ENCODE measurements around the gene OGFOD3.
"Not testable (repeated sequence)": the region's sequence is repeated elsewhere in the genome, so short reads cannot be mapped to it uniquely, and the experiment has no call there.

OGFOD3 gene, protein sequence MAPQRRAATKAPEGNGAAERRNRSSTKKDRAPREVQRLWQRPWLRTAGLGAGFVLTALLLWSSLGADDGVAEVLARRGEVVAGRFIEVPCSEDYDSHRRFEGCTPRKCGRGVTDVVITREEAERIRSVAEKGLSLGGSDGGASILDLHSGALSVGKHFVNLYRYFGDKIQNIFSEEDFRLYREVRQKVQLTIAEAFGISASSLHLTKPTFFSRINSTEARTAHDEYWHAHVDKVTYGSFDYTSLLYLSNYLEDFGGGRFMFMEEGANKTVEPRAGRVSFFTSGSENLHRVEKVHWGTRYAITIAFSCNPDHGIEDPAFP

DNA sequence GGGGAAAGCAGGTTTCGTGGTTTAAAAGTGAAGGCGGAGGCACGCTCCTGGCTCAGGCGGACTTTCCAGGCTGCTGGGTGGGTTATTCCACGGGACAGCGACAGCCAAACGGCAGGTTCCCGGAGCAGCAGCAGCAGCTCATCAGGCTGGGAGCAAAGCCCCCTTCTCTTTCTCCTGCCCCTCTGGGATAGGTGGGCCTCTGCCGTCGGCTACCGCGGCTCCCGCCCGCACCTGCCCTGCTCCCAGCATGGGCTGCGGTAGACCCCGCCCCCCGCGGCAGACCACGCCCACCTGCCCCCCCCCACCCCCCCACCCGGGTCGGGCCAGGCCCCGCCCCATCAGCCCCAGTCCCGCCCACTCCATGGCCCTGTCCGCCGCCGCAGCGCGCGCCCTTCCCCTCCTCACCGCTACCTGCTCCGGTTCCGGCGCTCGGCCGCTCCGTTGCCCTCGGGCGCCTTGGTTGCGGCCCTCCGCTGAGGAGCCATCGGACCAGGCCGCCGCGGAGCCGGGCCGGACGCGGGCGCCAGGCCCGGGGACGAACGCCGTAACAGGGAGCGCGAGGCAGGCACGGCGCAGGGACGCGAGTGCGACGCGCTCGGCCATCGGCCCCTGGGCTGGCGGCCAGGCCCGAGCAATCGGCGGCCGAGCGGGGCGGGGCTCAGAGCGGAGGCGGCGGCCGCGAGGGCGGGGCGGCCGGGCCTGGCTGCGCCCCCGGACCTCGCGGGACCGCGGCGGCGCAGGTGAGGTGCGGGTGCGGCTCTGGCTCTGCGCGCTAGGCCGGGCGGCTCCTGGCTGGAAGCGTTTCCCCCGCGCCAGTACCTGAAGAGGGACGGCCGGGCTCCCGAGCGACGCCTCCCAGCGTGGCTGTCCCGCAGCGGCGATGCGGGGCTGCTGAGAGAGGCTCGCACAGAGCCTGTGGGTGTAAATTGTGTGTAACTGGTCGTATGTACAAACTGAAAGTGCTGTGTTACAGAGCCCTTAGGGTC lies at the start of gene OGFOD3, which contains the start of gene HEXD:
OGFOD3 (minus strand) TSS at position 586 of the 986 bp plus-strand sequence; CDS start at position 485, 101 bp downstream.
HEXD (plus strand) TSS at position 347 of the 986 bp plus-strand sequence. CDS start 1,453 bp downstream, outside the sequence.
- DNase-seq (ENCODE audit: low spot score), result peak; percentile 99

DNA sequence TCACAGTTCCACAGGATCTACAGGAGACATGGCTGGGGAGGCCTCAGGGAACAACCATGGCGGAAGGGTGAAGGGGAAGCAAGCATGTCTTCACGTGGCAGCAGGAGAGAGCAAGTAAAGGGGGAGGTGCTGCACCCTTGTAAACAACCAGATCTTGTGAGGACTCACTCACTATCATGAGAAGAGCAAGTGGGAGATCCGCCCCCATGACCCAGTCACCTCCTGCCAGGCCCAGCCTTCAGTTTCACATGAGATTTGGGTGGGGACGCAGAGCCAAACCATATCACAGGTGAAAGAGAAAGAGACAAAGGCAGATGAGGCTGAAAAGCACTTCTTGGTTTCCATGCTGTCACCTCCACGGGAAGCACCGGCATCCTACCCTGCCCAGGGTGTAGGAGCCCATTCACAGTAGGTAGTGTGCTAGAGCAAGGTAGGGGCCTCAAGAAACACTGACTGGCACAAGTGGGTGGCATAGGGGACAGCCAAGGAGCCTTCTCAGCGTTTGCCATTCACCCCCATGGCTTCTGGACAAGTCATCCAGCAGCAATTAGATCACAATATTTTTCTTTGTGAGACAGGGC lies 46.7 kb upstream of the OGFOD3 start:
- DNase-seq (ENCODE audit: low spot score), result no peak

DNA sequence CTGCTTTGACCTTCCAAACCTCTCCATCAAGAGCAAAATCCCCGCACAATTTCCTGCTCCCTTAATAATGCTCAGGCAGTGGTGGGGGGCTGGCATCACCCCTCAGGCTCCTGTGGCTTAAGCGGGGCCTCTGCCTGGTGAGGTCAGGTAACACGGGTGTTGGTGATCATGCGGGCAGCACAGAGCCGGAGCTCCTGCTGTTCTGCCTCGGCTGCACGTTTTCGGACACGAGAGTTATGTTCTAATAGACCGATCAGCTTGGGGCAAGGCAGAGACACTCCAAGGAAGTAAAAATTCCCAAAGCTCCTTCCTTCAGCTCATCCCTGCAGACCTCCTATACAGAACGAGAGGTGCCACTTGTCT lies 46.2 kb upstream of the OGFOD3 start:
- DNase-seq (ENCODE audit: low spot score), result no peak

DNA sequence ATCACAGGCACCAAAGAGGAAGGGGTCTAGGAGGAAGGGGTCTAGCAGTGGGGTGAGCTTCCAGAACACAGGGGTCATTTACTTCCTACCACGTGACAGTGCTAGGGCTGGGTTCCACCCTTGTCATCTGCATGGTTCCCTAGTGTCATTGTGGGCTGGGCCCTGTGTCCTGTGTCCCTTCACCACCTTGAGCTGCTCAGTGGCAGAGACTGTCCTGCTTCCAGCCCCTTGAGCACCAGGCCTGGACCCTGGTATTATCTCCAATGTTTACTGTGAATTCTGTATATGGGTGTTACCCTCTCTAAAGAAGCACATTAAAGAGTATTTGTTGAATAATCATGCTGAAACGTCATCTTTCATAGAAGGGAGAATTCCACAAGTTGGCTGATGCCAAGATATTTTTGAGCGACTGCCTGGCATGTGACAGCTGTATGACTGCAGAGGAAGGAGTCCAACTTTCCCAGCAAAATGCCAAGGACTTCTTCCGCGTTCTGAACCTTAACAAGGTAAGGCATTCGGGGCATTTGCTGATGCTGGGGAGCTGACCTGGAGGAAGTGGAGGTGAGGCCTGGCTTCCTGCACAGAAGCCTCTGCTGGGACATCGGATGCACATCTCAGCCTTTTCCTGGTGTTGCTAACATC lies 45.7 kb upstream of the OGFOD3 start:
- DNase-seq (ENCODE audit: low spot score), result no peak

DNA sequence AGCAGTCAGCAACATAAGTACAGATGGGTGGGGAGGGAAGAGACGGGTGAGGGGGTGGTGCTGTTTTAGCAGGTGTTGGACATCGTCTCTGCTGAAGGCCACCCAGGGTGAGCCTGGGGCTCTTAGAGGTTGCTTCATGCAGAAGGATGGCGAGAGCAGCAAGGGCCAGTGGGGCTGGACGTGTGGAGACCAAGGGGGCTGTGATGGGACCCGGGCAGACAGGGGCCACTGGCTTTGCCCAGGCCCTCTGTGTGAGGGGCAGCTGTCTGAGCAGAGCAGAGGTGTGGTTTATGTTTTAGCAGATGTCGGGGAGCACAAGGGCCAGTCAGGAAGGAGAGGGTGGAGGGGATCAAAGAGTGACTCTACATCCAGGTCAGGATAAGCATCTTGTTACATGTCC lies 45.0 kb upstream of the OGFOD3 start:
- DNase-seq (ENCODE audit: low spot score), result no peak

DNA sequence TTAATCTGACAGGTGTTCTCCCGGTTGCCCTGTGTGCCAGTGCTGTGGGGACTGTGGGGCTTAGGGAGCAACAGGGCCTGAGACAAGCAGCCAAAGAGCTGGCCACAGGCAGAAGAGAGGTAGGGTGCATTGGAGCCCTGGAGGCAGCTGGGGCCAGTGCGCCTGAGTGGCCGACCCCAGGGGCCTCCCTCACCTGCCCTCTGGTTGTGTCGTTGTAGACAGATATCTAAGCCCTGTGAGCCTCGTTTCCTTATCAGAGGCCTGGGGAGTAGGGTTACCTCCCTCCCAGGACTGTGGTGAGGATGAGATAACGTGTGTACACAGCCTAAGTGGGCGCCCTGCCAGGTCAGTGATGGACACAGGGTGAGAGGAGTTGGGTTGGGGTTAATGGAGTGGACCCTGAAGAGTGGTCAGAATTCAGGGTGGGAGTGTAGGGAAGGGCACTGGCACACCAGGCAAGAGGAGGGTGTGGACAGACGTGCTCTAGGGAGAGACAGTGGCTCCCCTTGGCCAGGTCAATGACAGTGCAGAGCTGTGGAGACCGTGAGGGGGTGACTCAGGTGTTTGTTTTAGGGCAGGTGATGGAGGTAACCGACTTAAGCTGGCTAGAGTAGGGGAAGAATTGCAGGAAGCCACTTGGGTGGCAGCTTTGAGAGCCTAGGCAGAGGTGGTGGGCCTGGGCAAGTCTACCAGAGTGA lies 43.6 kb upstream of the OGFOD3 start:
- no peak for DNase-seq (ENCODE audit: low spot score)

DNA sequence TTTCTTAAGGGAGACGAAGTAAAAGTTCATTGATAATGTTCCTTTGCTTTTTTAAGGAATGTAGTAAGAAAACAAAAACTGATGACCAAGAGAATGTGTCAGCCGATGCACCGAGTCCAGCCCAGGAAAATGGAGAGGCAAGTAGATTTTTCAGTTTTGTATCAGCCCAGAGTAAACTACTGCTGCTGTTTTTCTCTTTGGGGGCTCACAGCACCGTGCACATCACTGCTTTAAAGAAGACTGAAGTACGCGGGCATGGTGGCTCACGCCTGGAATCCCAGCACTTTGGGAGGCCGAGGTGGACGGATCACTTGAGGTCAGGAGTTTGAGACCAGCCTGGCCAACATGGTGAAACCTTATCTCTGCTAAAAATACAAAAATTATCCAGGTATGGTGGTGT lies 41.5 kb upstream of the OGFOD3 start:
- DNase-seq (ENCODE audit: low spot score), result not testable (repeated sequence)

DNA sequence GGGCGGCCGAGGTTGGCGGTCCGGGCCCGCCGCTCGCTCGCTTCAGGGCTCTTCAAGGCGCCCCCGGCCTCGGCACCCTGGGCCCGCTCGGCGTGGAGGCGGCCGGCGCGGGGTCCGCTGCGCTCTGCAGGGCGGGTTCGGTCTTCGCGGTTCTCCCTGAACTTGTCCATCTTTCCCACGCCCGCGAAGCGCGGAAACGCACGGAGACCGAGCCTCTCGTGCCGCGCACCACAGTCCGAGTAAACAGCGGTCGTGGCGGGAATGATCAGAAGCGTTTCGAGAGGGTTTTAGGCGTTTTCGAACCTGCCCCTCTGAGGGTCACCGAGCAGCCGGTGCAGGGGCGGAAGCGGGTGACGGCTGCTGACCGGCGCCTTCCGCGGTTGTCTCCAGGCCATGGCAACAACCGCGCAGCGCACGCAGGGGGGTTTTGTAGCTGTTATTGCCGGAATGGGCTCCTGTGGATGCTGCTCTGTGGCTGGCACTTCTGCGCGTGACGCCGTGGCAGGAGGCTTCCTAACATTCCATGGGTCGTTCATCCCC lies 40.6 kb upstream of the OGFOD3 start:
- peak; percentile 17 for DNase-seq (ENCODE audit: low spot score)

DNA sequence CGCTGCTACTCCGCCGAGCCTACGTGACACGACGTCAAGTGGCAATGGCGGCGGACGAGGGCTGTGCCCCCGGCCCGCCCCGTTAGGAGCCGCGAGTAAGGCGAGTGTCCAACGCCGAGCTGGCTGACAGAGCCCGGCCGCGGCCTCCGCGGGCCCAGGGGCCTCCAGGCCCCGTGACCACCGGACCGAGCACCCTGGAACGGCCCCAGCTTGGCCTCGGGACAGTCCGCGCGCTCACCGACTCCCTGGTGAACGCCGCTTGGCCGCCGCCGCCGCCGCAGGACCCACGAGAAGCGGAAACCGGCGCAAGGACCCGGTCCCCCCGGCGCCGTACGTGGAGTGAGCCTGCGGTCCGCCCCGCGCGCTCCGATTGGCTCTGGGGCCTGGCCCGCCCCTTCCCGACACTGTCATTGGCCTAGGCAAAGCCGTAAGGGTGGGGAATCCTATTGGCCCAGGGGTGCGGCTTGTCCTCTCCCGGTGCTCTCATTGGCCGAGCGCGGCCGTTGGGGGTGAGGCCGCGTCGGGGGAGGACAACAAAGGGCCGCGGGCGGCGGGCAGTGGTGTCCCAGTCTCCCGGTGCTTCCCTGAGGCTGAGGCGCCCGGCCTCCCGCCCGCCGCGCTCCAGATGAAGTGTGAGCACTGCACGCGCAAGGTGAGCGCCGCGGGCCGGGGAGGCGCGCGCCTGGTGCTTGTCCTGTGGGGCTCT lies 39.9 kb upstream of the OGFOD3 start, which contains the start of gene NARF:
NARF (plus strand) TSS at position 563 of the 706 bp plus-strand sequence; CDS start at position 626, 63 bp downstream.
- peak; percentile 99 for DNase-seq (ENCODE audit: low spot score)

DNA sequence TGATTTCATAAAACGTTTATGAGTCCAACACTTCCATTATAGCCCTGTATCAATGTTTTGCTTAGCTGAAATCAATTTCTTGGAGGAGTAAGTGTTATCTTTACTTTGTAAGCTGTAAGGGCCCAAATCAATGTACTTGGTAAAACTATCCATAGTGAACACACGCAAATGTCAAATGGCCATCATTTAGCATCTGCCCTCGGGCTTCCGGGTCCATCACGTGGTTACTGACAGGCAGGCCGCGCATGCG lies 39.5 kb upstream of the OGFOD3 start:
- peak; percentile 97 for DNase-seq (ENCODE audit: low spot score)

DNA sequence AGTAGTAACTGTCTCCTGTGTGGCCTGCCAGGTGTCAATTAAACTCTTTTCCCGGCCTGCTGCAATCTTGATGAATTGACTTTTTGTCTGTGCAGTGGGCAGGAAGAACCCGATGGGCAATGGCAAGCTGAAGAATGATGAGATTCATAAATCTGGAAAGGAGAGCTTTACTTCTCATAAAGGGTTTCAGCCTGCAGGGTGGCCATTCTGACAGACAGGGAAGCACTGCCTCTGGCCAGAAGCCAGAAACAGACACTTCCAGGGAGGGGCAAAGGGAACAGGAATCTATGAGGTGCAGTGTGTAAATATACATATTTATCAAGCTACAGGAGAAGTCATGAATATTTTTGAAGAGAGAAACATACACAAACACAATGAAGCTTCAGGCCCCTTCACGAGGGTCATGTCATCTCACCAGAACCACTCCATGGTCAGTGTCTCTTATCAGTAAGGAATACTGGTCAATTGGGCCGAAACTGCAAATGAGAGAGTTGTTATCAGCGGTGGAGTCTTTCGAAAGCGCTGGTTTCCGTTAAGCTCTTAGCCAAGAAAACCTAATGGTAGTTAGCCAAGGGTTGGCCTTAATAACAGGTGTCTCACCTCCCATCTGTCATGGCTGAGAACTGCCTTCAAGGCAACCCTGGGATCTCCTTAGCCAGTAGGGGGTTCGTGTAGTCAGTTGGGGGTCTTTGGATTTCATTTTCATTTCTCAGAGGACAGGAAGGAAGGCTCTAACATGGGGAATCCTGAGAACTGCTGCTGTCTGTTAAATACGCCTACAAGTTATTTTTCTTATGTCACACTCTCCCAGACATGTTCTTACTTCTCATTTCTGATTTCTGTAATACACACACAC lies 38.9 kb upstream of the OGFOD3 start:
- no peak for DNase-seq (ENCODE audit: low spot score)

DNA sequence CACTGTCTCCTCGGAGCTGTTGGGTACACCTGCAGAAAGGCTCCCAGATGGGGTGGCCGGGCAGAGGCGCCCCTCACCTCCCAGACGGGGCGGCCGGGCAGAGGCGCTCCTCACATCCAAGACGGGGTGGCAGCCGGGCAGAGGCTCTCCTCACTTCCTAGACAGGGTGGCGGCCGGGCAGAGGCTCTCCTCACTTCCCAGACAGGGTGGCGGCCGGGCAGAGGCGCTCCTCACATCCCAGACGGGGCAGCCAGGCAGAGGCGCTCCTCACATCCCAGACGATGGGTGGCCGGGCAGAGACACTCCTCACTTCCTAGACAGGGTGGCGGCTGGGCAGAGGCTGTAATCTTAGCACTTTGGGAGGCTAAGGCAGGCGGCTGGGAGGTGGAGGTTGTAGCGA lies 35.3 kb upstream of the OGFOD3 start:
- DNase-seq (ENCODE audit: low spot score), result not testable (repeated sequence)

DNA sequence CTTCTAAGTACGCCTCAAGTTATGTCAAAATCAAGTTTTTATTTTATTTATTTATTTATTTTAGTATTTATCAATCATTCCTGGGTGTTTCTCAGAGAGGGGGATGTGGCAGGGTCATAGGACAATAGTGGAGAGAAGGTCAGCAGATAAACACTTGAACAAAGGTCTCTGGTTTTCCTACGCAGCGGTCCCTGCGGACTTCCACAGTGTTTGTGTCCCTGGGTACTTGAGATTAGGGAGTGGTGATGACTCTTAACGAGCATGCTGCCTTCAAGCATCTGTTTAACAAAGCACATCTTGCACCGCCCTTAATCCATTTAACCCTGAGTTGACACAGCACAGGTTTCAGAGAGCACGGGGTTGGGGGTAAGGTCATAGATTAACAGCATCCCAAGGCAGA lies 34.8 kb upstream of the OGFOD3 start:
- not testable (repeated sequence) for DNase-seq (ENCODE audit: low spot score)

DNA sequence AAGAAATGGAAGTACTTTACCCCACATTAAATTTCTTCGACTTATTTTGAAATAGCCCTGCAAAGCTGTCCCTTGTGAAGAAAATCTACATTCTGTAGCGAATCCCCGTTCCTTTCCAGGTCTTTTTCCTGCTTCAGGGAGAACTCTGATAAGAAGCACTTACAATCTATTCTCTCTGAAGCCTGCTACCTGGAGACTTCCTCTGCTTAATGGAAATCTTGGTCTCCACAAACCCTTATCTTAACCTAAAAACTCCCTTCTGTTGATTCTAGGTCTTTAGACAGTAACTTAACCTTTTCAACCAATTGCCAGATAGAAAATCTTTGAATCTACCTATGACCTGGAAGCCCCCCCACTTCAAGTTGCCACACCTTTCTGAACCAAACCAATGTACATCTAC lies 33.8 kb upstream of the OGFOD3 start:
- DNase-seq (ENCODE audit: low spot score), result no peak

DNA sequence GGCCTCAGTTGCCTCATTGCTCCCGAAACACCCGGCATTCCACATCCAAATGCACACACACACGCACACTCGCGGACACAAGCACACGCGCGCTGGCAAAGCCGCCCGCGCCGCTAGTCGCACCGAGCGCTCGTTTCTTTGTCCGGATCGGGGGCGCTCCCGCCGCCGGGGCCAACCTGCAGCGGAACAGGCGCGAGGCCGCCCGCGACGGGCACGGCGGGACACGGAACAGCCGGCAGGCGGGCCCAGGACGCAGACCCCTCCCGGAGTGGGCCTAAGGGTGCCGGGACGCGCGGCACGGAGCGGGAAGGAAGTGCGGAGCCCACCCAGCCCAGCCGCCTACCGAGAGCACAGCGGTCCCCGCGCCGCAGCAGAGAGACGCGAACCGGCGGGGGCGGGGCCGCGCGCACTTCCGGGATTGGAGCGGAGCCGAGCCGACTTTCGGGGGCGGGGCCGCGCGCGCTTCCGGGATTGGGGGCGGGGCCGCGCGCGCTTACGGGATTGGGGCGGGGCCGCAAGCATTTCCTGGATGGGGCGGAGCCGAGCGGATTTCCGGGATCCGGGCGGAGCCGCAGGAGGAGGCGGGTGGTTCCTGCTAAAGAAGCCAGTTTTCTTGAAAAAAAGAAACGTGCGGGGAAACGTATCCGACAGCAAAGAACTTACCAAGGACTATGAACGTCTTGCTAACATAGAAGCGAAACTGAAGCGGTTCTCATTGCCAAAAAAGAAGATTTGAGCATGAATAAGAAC lies 32.1 kb upstream of the OGFOD3 start, which contains the start of gene CYBC1:
CYBC1 (minus strand) TSS at position 396 of the 750 bp plus-strand sequence. CDS start 1,498 bp downstream, outside the sequence.
- DNase-seq (ENCODE audit: low spot score), result peak; percentile 95

DNA sequence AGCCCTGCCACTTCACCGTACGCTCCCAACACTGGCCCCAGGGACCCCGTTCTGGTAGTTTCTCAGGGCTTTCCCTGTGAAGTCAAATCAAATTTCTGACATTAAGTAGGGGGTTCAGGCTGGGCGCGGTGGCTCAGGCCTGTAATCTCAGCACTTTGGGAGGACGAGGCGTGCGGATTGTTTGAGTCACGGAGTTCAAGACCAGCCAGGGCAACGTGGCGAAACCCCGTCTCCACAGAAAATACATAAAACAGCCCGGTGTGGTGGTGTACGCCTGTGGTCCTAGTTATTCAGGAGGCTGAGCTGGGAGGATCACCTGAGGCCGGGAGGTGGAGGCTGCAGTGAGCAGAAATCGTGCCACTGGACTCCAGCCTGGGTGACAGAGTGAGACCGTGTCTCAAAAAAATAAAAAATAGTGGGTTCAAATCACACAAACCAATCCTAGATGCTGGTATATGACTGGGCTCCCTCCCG lies 31.5 kb upstream of the OGFOD3 start:
- DNase-seq (ENCODE audit: low spot score), result no peak

DNA sequence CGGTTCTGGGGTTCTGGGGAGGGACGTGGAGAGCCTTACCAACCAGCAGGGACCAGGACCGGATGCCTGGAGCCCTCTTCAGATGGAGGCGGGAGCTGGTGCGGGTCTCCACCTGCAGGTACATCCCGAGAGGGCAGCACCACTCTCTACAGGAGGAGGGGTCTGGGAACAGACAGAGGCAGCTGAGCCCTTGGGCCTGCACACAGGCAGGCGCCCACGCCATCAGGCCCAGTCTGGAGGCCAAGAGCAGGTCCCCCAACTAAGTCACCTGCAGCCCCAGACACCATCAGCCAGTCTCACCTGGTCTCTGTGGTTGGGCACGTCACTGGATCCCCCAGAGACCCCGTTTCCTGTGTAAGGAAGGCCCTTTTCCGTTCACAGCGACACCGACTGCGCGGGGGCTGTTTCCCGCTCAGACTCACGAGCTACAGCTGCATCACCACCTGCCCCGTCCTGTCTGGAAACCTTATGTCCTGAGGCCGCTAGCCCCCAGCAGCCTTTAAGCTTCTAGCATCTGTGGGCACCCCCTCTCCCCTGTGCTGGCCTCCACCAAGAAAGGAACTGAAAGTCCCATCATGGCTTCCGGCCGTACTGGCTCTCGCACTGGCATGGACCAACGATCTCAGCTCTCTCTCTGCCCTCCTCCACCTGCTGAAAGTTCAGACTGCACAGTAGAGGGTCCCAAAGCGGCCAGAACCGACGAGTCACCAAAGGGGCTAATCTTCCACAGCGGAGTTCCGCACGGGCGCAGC lies 30.9 kb upstream of the OGFOD3 start:
- no peak for DNase-seq (ENCODE audit: low spot score)

DNA sequence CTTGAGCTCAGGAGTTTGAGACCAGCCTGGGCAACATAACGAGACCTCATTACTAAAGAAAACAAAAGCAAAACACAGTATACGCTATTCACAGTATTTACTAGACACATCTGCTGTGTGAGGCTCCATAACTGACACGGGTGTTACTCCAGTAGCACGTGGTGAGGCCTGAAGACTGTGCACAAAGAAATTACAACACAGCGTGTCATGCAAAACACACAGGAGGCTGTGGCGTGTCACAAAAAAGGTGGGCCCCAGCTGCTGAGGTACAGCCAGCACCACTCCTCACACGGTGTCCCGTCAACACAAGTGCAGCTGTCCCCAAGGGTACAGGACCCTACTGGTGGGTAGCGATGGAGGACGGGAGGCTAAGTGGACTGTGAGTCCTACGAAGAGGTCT lies 29.5 kb upstream of the OGFOD3 start:
- no peak for DNase-seq (ENCODE audit: low spot score)
